Spleen (tissue), 7 donors: ENCODE results near the gene DACT1.

Experiments
- CTCF ChIP-seq, 11 experiments: fragments of 200-600 bp in 7 of 11; fragments of 450-650 bp in 4 of 11; sonication (generic) in 4 of 11; IDR thresholded peaks in 8 of 11; conservative IDR thresholded peaks in 3 of 11; 1 replicate in 7 of 11; 2 replicates in 4 of 11; pipeline versions ENCODE4 v1.4.0 to v1.8.0; 2016 to 2021; ENCODE audit warnings: antibody characterized with exemption in 11 of 11, inconsistent platforms in 4 of 11, mild to moderate bottlenecking in 1 of 11
- POLR2A ChIP-seq, 3 donors: fragments of 450-650 bp; IDR thresholded peaks; one replicate each; pipeline ENCODE4 v1.5.1; 2017; ENCODE audit warnings: antibody characterized with exemption in 3 of 3, mild to moderate bottlenecking in 1 of 3
- POLR2AphosphoS5 ChIP-seq, 3 donors: sonication (generic); formaldehyde crosslinking; IDR thresholded peaks; one replicate each; pipeline ENCODE4 v1.5.1; 2017; ENCODE audit warnings: antibody characterized with exemption in 3 of 3
- donor health status: DM: no; HTN: no; CAD: no; lungs with moderate emphysema.
- donor health status: DM: no; HTN: no; CAD: no.
- donor health status: DM: no; HTN: no; CAD: no.

GRCh38 chr14:58669556-58670200 is 31.9 kb downstream of the DACT1 start:
- TF ChIP-seq POLR2AphosphoS5 (IDR thresholded peaks at IDR 0.05): no peak
- no peak for TF ChIP-seq CTCF (IDR thresholded peaks at IDR 0.05 in 8 of 11, conservative IDR thresholded peaks at IDR 0.05 in 3 of 11)
- TF ChIP-seq POLR2A (IDR thresholded peaks at IDR 0.05): no peak
